Raji (cell line): ENCODE results near the gene WDR91.

Experiments
- POLR2A ChIP-seq: IDR thresholded peaks from 2 replicates; pipeline ENCODE4 v1.6.1; 2011; ENCODE audit warnings: low read depth, low read length, control low read depth; ENCODE audit not compliant: insufficient read depth

Gene WDR91

DNA sequence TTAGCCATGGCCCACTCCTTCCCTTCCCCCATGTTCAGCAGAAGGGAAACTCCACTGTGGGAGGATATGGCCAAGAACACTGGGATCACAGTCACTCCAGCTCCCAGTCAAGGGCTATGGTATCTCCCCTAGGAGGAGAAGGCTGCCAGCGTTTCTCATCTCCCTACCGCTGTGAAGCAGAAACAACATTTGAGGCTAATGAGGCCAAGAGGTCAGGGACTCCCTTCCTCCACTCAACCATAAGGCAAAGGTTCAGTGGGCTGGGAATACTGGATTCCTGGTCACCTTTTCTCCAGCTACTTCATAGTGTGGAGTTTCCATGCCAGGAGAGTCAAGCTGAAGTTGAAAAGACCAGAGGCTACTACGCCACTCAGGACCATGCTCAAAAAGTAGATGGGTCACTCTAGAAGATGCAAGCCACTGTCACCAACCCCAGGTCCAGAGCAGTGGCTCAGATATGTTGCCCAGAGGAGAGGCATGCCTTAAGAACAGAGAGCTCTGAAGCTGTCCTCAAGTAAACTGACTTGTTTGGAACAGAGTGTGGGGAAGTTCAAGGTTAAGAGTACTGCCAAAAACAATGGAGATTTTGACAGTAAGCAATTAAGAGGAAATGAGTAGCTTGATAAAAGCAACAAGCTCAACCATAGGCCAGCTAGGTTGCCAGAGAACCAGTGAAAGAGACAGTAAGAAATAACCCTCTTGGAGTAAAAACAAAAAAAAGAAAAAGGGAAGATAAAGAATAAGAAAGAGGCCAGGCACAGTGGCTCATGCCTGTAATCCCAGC is 67.2 kb downstream of the WDR91 start:
- no peak for TF ChIP-seq POLR2A
